Left lobe of liver (tissue), 2 donors: ENCODE measurements around the gene KPNA2. TPM values are rescaled to one million over a fixed set of nuclear protein-coding genes. Genes with fewer than 3 reads are reported as not detected.

ENCODE experiments used
- ATAC-seq: fragments of 200-7000 bp; cut with Tn5 transposase; one replicate; pipeline ENCODE4 v1.9.1; 2020; ENCODE audit warnings: mild to moderate bottlenecking, moderate library complexity
- DNase-seq: peaks from one replicate; pipeline ENCODE4 v3.0.0-alpha.2; 2020; ENCODE audit warnings: low spot score
- total RNA-seq: library from RNA; stranded (reverse); gene quantifications from one replicate; pipeline ENCODE4 v1.2.1, GENCODE V29; 2021
- donor health status: DM: no; HTN: no; CAD: no; lungs with moderate emphysema.
- donor health status: DM: no; HTN: yes; CAD: no.

Gene KPNA2
- total RNA-seq, 1 donor from 2014 or later = 9.6 TPM

GRCh38 chr17:68095205-68095811 is 59.8 kb downstream of the KPNA2 start:
- ATAC-seq = no peak
- no peak for DNase-seq

- ATAC-seq (no peak), DNase-seq (no peak)
These were observed 60.6 kb downstream of the KPNA2 start for GRCh38 chr17:68096111-68096510.

Other genes starting within 250 kb of the KPNA2 start
- gene BPTF, start 210.2 kb upstream of the KPNA2 start, total RNA-seq = 29.7 TPM
- 6.9 TPM for gene C17orf58, start 39.3 kb upstream of the KPNA2 start, total RNA-seq
- gene AMZ2, start 212.3 kb downstream of the KPNA2 start, total RNA-seq = 21.1 TPM